Epithelial cell of esophagus (primary cell): Measurements from ENCODE around the gene ATG7.

Experiments
- DNase-seq: peaks from one replicate; pipeline ENCODE4 v3.0.0; 2010; ENCODE audit warnings: low read depth
- H3K4me3 ChIP-seq: 2 replicates; pipeline ENCODE4 v1.5.1; 2011; ENCODE audit warnings: mild to moderate bottlenecking, low read length, control low read depth
- CTCF ChIP-seq: IDR thresholded peaks from 2 replicates; pipeline ENCODE4 v1.5.1; 2011; ENCODE audit warnings: low read depth, mild to moderate bottlenecking, low read length, control low read depth, inconsistent platforms; ENCODE audit not compliant: insufficient read depth; ENCODE audit errors: missing control alignments

The ATG7 gene

DNA sequence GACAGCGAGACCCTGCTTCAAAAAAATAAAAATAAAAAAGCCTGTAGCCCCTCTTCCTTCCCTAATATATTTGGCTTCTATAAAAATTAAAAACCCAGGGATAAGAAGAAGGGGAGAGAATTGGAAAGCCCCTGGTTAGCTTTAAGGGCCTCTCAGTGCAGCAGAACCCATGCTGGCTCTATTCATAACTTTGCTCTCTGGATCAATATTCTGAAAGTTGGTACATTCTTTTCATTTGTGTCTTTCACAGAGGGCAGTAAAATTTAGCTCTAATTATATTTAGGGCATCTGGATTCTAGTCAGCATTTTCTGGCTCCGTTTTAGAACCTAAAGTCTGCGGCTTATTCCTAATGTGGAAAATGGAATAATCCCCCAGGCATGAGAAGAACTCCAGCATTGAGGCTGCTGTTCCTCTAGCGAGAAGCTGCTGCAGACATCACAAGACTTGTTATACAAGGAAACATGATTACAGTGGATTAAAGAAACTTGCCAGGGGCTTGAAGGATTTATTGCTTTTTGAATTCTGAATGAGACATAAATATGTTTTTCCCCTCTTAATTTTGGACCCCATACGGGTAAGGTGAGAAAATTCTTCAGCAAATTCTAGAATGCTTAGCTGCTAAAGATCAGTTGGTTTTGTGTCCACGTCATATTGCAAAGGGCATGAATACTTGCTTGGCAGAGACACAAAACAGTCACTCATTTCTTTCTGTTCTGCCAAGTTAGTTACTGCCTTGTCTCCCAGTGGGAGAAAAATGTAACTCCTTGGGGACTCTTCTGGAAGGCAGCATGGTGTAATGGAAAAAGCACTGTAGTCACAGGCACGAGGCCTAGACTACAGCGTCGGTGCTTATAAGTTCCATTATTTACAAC is 193.8 kb downstream of the ATG7 start:
- no peak overlapping the region for H3K4me3 ChIP-seq
- TF ChIP-seq CTCF: no peak
- DNase-seq: peak; percentile 18

GRCh38 chr3:11467875-11468274 is 195.7 kb downstream of the ATG7 start:
- no peak for TF ChIP-seq CTCF
- no peak overlapping the region for H3K4me3 ChIP-seq
- no peak for DNase-seq

DNA sequence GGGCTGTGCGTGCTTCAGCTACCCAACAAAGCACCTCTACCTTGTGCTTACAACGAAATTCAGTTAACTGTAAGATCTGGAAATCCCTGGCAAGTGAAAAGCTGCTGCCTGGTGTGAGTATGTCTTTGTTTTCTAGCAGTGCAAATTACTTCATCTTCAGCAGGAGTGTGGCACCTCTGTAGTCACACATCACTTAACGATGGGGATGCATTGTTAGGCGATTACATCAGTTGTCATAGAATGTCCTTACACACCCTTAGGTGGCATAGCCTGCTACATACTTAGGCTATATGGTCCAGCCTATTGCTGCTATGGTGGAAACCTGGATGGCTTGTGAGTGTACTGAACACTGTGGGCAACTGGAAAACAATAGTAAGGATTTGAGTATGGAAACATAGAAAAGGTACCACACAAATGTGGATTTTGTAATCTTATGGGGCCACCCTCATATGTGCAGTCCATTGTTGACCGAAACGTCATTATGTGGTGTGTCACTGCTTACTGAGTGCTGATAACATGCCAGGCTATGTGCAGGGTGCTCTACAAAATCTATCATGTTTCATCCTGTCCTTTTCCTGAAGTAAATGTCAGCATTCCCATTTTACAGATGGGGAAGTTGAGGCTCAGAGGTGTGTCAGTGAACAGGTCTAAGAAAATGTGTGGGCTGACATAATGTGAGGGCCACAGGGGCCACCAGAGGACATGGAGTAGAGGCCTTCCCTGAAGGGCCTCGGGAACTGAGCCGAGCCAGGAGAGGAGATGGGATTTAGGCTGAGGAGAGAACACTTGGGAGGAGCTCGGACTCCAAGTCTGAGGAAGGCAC is 198.0 kb downstream of the ATG7 start:
- peak; percentile 11 for DNase-seq
- no peak overlapping the region for H3K4me3 ChIP-seq
- TF ChIP-seq CTCF: no peak

GRCh38 chr3:11475324-11475723 is 203.1 kb downstream of the ATG7 start:
- no peak for TF ChIP-seq CTCF
- no peak overlapping the region for H3K4me3 ChIP-seq
- DNase-seq: no peak

DNA sequence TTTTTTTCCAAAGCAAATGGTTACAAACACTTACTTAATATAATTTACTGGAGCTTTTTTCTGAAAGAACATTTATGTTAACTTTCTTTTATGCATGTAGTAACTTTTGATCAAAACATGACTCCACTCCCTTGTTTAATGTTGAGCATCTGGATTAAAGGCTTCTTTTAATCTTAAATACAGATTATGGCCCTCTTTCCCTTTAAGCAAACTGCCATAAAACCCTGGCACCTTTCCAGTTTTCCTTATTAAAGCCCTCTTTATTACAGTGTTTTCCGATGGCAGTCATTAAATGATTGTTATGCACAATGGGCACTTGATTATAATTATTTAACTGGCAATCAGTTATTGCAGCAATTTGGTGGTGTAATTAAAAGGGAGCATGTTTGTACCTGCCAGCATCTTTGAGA is 204.5 kb downstream of the ATG7 start:
- DNase-seq: peak; percentile 41
- peak overlapping the region; percentile 12 for H3K4me3 ChIP-seq
- no peak for TF ChIP-seq CTCF

DNA sequence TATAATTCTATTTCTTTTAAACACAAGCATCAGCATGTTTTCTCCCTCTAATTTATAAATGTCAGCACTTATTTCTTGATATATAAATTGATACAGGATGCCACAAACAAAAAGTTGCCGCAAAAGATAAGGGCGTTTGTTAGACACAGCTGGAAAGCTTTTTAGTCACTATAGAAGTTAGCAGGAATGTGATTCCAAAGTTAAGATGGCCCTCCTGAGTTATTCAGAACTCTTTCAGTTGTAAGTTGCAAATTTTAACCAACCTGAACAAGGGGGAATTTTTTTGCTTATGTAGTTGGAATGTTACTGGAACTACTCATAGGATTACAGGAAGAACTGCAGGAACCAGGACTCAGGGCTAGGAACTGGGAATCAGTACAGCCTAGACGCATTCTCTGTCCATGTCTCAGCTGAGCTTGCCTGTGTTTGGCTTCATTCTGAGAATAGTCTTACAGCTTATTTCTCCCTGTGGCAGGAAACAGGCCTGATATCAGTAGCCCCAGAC is 205.3 kb downstream of the ATG7 start:
- DNase-seq: peak; percentile 86
- TF ChIP-seq CTCF: no peak
- H3K4me3 ChIP-seq: no peak overlapping the region
